H9 (cell line): Measurements from ENCODE around the gene METTL25B. TPM values are rescaled to one million over a fixed set of nuclear protein-coding genes. Genes with fewer than 3 reads are reported as not detected.

Experiments used
- DNase-seq: peaks from one replicate; pipeline ENCODE4 v3.0.0-alpha.2; 2017
- H2AFZ ChIP-seq: one replicate; pipeline ENCODE4 v1.6.1; 2013; ENCODE audit warnings: mild to moderate bottlenecking, low read length, control low read depth, moderate library complexity
- H2AK5ac ChIP-seq: 2 replicates; pipeline ENCODE4 v1.6.1; 2013; ENCODE audit warnings: low read length, control low read depth, mixed read lengths; ENCODE audit not compliant: insufficient read length
- H2BK120ac ChIP-seq: one replicate; pipeline ENCODE4 v1.6.1; 2013; ENCODE audit warnings: low read depth, mild to moderate bottlenecking, low read length, control low read depth, inconsistent platforms; ENCODE audit not compliant: poor library complexity, severe bottlenecking
- H2BK12ac ChIP-seq: 2 replicates; pipeline ENCODE4 v1.6.1; 2013; ENCODE audit warnings: low read length, control low read depth, mixed read lengths, low read depth; ENCODE audit not compliant: insufficient read length
- H2BK15ac ChIP-seq: 2 replicates; pipeline ENCODE4 v1.6.1; 2013; ENCODE audit warnings: low read depth, low read length, control low read depth
- H2BK20ac ChIP-seq: one replicate; pipeline ENCODE4 v1.6.1; 2013; ENCODE audit warnings: low read depth, mild to moderate bottlenecking, low read length, control low read depth, inconsistent platforms; ENCODE audit not compliant: poor library complexity, severe bottlenecking
- H2BK5ac ChIP-seq: 2 replicates; pipeline ENCODE4 v1.6.1; 2013; ENCODE audit warnings: low read length, control low read depth, mixed read lengths; ENCODE audit not compliant: insufficient read length
- H3K14ac ChIP-seq: 2 replicates; pipeline ENCODE4 v1.6.1; 2013; ENCODE audit warnings: low read length, control low read depth; ENCODE audit not compliant: insufficient read depth
- H3K18ac ChIP-seq: 2 replicates; pipeline ENCODE4 v1.6.1; 2013; ENCODE audit warnings: low read depth, mild to moderate bottlenecking, mixed read lengths, low read length, control low read depth; ENCODE audit not compliant: insufficient read length
- H3K23ac ChIP-seq: 2 replicates; pipeline ENCODE4 v1.6.1; 2013; ENCODE audit warnings: low read length, control low read depth, mixed read lengths, low read depth; ENCODE audit not compliant: insufficient read length
- H3K23me2 ChIP-seq: 2 replicates; pipeline ENCODE4 v1.6.1; 2013; ENCODE audit warnings: low read depth, mild to moderate bottlenecking, mixed read lengths, low read length, control low read depth; ENCODE audit not compliant: insufficient read length, poor library complexity, severe bottlenecking
- H3K27ac ChIP-seq: 2 replicates; pipeline ENCODE4 v1.5.1; 2013; ENCODE audit warnings: low read length, control low read depth, mixed read lengths, low read depth; ENCODE audit not compliant: insufficient read length
- H3K27me3 ChIP-seq: 2 replicates; pipeline ENCODE4 v1.6.1; 2013; ENCODE audit warnings: low read length, control low read depth, inconsistent platforms; ENCODE audit not compliant: insufficient read depth
- H3K4ac ChIP-seq: 2 replicates; pipeline ENCODE4 v1.6.1; 2013; ENCODE audit warnings: low read depth, mild to moderate bottlenecking, control low read depth, inconsistent platforms, low read length, moderate library complexity
- H3K4me1 ChIP-seq: 2 replicates; pipeline ENCODE4 v1.6.1; 2013; ENCODE audit warnings: low read length, control low read depth, inconsistent platforms; ENCODE audit not compliant: insufficient read depth
- H3K4me2 ChIP-seq: 2 replicates; pipeline ENCODE4 v1.6.1; 2013; ENCODE audit warnings: low read length, control low read depth, mixed read lengths; ENCODE audit not compliant: insufficient read length, insufficient read depth
- H3K56ac ChIP-seq: 2 replicates; pipeline ENCODE4 v1.6.1; 2013; ENCODE audit warnings: low read depth, mild to moderate bottlenecking, mixed read lengths, low read length, control low read depth; ENCODE audit not compliant: insufficient read length
- H3K79me1 ChIP-seq: 2 replicates; pipeline ENCODE4 v1.6.1; 2013; ENCODE audit warnings: low read depth, mild to moderate bottlenecking, moderate library complexity, low read length, control low read depth, inconsistent platforms; ENCODE audit not compliant: insufficient read depth, poor library complexity, severe bottlenecking
- H3K79me2 ChIP-seq: 2 replicates; pipeline ENCODE4 v1.6.1; 2013; ENCODE audit warnings: low read length, control low read depth, inconsistent platforms; ENCODE audit not compliant: insufficient read depth
- H3K9ac ChIP-seq: 2 replicates; pipeline ENCODE4 v1.6.1; 2013; ENCODE audit warnings: low read length, control low read depth, mixed read lengths; ENCODE audit not compliant: insufficient read length; ENCODE audit errors: extremely low read depth
- H3K9me3 ChIP-seq: one replicate; pipeline ENCODE4 v1.6.1; 2013; ENCODE audit warnings: low read depth, low read length, inconsistent platforms; ENCODE audit not compliant: control insufficient read depth
- H3T11ph ChIP-seq: one replicate; pipeline ENCODE4 v1.6.1; 2013; ENCODE audit warnings: mild to moderate bottlenecking, low read length, control low read depth, inconsistent platforms
- H4K20me1 ChIP-seq: one replicate; pipeline ENCODE4 v1.6.1; 2013; ENCODE audit not compliant: control insufficient read depth, insufficient read length, insufficient read depth
- H4K5ac ChIP-seq: 2 replicates; pipeline ENCODE4 v1.6.1; 2013; ENCODE audit warnings: low read depth, mild to moderate bottlenecking, mixed read lengths, low read length, control low read depth; ENCODE audit not compliant: insufficient read length
- H4K8ac ChIP-seq: replicated peaks from 2 replicates; pipeline ENCODE4 v1.6.1; 2013; ENCODE audit warnings: low read length, control low read depth, mixed read lengths, low read depth; ENCODE audit not compliant: insufficient read length
- H4K91ac ChIP-seq: 2 replicates; pipeline ENCODE4 v1.6.1; 2013; ENCODE audit warnings: low read depth, mild to moderate bottlenecking, moderate library complexity, mixed read lengths, low read length, control low read depth; ENCODE audit not compliant: insufficient read length
- H3K27ac Mint-ChIP-seq, 3 experiments: 2 replicates in 2 of 3; 3 replicates in 1 of 3; pipeline ENCODE4 v1.8.0; 2020 to 2021; ENCODE audit warnings: mixed read lengths in 3 of 3, mild to moderate bottlenecking in 1 of 3, moderate library complexity in 1 of 3
- H3K27me3 Mint-ChIP-seq: 2 replicates; pipeline ENCODE4 v1.8.0; 2021; ENCODE audit warnings: low read depth, mild to moderate bottlenecking, moderate library complexity, mixed read lengths
- H3K36me3 Mint-ChIP-seq, 3 experiments: 2 replicates in 2 of 3; 3 replicates in 1 of 3; pipeline ENCODE4 v1.8.0; 2020 to 2021; ENCODE audit warnings: low read depth in 3 of 3, mixed read lengths in 3 of 3; ENCODE audit not compliant: insufficient read depth in 1 of 3
- H3K4me1 Mint-ChIP-seq, 2 experiments: 2 replicates each; pipeline ENCODE4 v1.8.0; 2020; ENCODE audit warnings: mixed read lengths in 2 of 2
- H3K4me3 Mint-ChIP-seq, 2 experiments: 2 replicates in 1 of 2; 3 replicates in 1 of 2; pipeline ENCODE4 v1.8.0; 2020 to 2021; ENCODE audit warnings: mild to moderate bottlenecking in 2 of 2, mixed read lengths in 2 of 2, moderate library complexity in 1 of 2
- H3K9me3 Mint-ChIP-seq, 2 experiments: 2 replicates in 1 of 2; 3 replicates in 1 of 2; pipeline ENCODE4 v1.8.0; 2020; ENCODE audit warnings: mild to moderate bottlenecking in 2 of 2, mixed read lengths in 2 of 2, moderate library complexity in 1 of 2
- CTCF ChIP-seq: fragments of 200-600 bp; sonication (generic); conservative IDR thresholded peaks from 3 replicates; pipeline ENCODE4 v1.8.0; 2021; ENCODE audit warnings: antibody characterized with exemption, mild to moderate bottlenecking
- WGBS: extraction: QIAGEN DNeasy Blood & Tissue Kit; methylation state at CpG from one replicate; pipeline ENCODE4 v1.1.7; 2013; ENCODE audit warnings: missing lambda C conversion rate, low lambda C conversion rate, mixed read lengths; ENCODE audit not compliant: insufficient read length; ENCODE audit errors: extremely low coverage; 5-methylcytosine and 5-hydroxymethylcytosine counted together
- long read RNA-seq: library from polyadenylated mRNA; unstranded; transcript quantifications from one replicate; pipeline ENCODE4 v2.0.0, GENCODE V29; 2020
- total RNA-seq: library from RNA; stranded (reverse); gene quantifications from 2 replicates; pipeline ENCODE4 v1.2.1, GENCODE V29; 2021

Gene METTL25B
- total RNA-seq: 24.4 and 26.2 TPM in 2 replicates
- long read RNA-seq, transcript RRNAD1-201 (8 exons, 2,254 nt): major isoform, 11 of 30 reads
- long read RNA-seq, partial matches to known transcripts: 1 of 30 reads
- long read RNA-seq, other reads (novel, unspliced or antisense): 17 of 30 reads

DNA sequence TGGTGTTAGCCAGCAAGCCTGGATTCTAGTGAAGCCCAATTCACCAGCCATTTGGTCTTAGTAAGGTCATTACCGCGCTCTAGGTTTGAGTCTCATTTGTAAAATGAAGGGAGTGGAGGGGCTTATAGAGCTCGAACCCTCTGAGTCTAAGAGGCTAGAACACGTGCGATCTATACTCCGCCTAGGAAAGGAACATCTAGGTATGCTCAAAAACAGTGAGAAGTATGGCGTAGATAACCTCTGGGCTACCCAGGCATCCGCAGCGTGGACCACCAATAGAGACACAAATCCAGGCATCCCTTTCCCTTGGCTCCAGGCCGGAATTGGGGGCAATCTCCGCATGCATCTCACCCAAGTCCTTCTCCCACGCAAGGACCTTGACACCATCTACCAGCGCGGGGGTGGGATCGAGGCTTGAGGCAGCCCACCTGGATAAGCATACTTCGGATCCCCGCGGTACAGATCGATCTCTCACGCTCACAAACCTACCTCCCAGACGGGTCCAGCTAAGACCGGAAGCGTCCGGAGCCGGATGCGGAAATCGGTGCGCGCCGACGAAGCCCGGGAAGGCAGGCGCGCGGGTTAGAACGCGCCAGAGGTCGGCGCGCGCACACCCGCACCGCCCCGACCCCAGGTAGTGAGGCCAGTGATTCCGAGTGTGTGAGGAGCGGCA, at the start of gene METTL25B:
Gene METTL25B (plus strand): TSS at position 544 of the 673 bp plus-strand sequence. CDS start 636 bp downstream, outside the sequence.
- Histone ChIP-seq H3K27me3 (no peaks in the 10 kb centered on the region), H3K9ac (peak within 1 kb of the TSS; percentile 91), H2BK120ac (no peak within 1 kb of the TSS), H3K4me2 (peak within 1 kb of the TSS; percentile 97), H3K4me1 (peaks cover 5% of the 10 kb centered on the region), H3K14ac (peak within 1 kb of the TSS; percentile 88), H3K23ac (no peak within 1 kb of the TSS), H2BK5ac (no peak within 1 kb of the TSS), H3K9me3 (no peaks in the 10 kb centered on the region), H3K79me1 (peaks cover 17% of the 10 kb centered on the region), H2BK15ac (no peak within 1 kb of the TSS), H4K8ac (no peak within 1 kb of the TSS), H2BK12ac (no peak within 1 kb of the TSS), H2BK20ac (no peak within 1 kb of the TSS), H3K79me2 (peaks cover 27% of the 10 kb centered on the region; the same call in 1 of the 2 replicates), H4K91ac (no peak within 1 kb of the TSS), H3K27ac (no peak within 1 kb of the TSS), H2AFZ (no peak within 1 kb of the TSS), H3K23me2 (no peaks in the 10 kb centered on the region), H4K20me1 (peaks cover 3% of the 10 kb centered on the region), H3T11ph (no peak within 1 kb of the TSS), H3K4ac (no peak within 1 kb of the TSS), H3K18ac (peak within 1 kb of the TSS; percentile 56), H4K5ac (peak within 1 kb of the TSS; percentile 34), H2AK5ac (no peak within 1 kb of the TSS), H3K56ac (no peak within 1 kb of the TSS)
- no CpG with 5 or more reads among the region's 46 CpGs for WGBS
- H3K36me3 Mint-ChIP-seq: peaks cover 18 to 21% (median 21%) of the 10 kb centered on the region in 3 experiments
- TF ChIP-seq CTCF: no peak
- H3K4me1 Mint-ChIP-seq: peaks cover 10 to 14% of the 10 kb centered on the region in 2 experiments
- H3K27ac Mint-ChIP-seq: peak within 1 kb of the TSS; percentile 93 to 99 (median 98)
- no peaks in the 10 kb centered on the region; the same call in 1 of the 2 replicates for H3K27me3 Mint-ChIP-seq
- no peaks in the 10 kb centered on the region for H3K9me3 Mint-ChIP-seq
- DNase-seq: peak; percentile 88
- no peak within 1 kb of the TSS; a peak in 1 of 5 replicates for H3K4me3 Mint-ChIP-seq
